B cell (primary cell): ENCODE data around the gene ZC3H10. TPM values are rescaled to one million over a fixed set of nuclear protein-coding genes. Genes with fewer than 3 reads are reported as not detected.

ENCODE experiments used
- ATAC-seq: fragments of 200-7000 bp; cut with Tn5 transposase; one replicate; pipeline ENCODE4 v1.10.0; 2021; ENCODE audit warnings: low read depth, mild to moderate bottlenecking, moderate number of reproducible peaks, moderate library complexity
- CTCF ChIA-PET: fragments of 350-600 bp; sonication (Branson Sonifier 250); formaldehyde crosslinking; loops from one replicate; lab custom pipeline; 2021; ENCODE audit warnings: antibody characterized with exemption, inconsistent platforms; lab: Charles Lee
- POLR2A ChIA-PET: fragments of 350-600 bp; sonication (Branson Sonifier 250); formaldehyde crosslinking; loops from one replicate; lab custom pipeline; 2021; ENCODE audit warnings: antibody characterized with exemption; lab: Charles Lee
- DNase-seq: peaks from one replicate; pipeline ENCODE4 v3.0.0; 2013
- H2AFZ ChIP-seq: 2 replicates; pipeline ENCODE4 v1.6.1; 2012; ENCODE audit warnings: mild to moderate bottlenecking, low read depth, low read length; ENCODE audit not compliant: insufficient read depth, poor library complexity, severe bottlenecking
- H3K27ac ChIP-seq, 2 donors: 1 replicate in 1 of 2; 2 replicates in 1 of 2; pipeline ENCODE4 v1.5.1; 2012 to 2013; ENCODE audit warnings: low read length in 2 of 2, mild to moderate bottlenecking in 2 of 2, moderate library complexity in 1 of 2
- H3K27me3 ChIP-seq, 4 experiments: fragments of 200-600 bp in 1 of 4; sonication (generic) in 1 of 4; replicated peaks in 1 of 4; 1 replicate in 2 of 4; 2 replicates in 2 of 4; pipeline versions ENCODE4 v1.6.1 to v1.7.0; 2013 to 2016; ENCODE audit warnings: low read length in 3 of 4, mild to moderate bottlenecking in 2 of 4, mixed read lengths in 1 of 4, moderate library complexity in 1 of 4; ENCODE audit not compliant: insufficient read depth in 4 of 4, control insufficient read depth in 3 of 4; ENCODE audit errors: control extremely low read depth in 1 of 4
- H3K36me3 ChIP-seq, 2 experiments: replicated peaks in 1 of 2; 1 replicate in 1 of 2; 2 replicates in 1 of 2; pipeline versions ENCODE4 v1.6.1 to v1.7.1; 2013; ENCODE audit warnings: low read length in 1 of 2; ENCODE audit not compliant: insufficient read depth in 2 of 2, control insufficient read depth in 1 of 2; ENCODE audit errors: control extremely low read depth in 1 of 2, extremely low read depth in 1 of 2
- H3K4me1 ChIP-seq, 2 donors: fragments of 200-600 bp in 1 of 2; sonication (generic) in 1 of 2; 1 replicate in 1 of 2; 2 replicates in 1 of 2; pipeline versions ENCODE4 v1.5.1 to v1.6.1; 2013 to 2017; ENCODE audit warnings: low read length in 2 of 2; ENCODE audit not compliant: control insufficient read depth in 2 of 2, insufficient read depth in 2 of 2
- H3K4me2 ChIP-seq: replicated peaks from 2 replicates; pipeline ENCODE3; 2012; ENCODE audit warnings: mild to moderate bottlenecking, low read depth, low read length; ENCODE audit not compliant: poor library complexity, severe bottlenecking
- H3K4me3 ChIP-seq, 5 experiments: fragments of 200-600 bp in 1 of 5; sonication (generic) in 1 of 5; 1 replicate in 3 of 5; 2 replicates in 2 of 5; pipeline versions ENCODE4 v1.5.1 to v1.7.0; 2011 to 2016; ENCODE audit warnings: low read length in 4 of 5, mild to moderate bottlenecking in 4 of 5, low read depth in 2 of 5, control low read depth in 1 of 5, moderate library complexity in 1 of 5; ENCODE audit not compliant: insufficient read depth in 1 of 5; ENCODE audit errors: control extremely low read depth in 1 of 5, extremely low read depth in 1 of 5
- H3K79me2 ChIP-seq: fragments of 200-600 bp; sonication (generic); one replicate; pipeline ENCODE4 v1.6.0; 2016; ENCODE audit warnings: low read length; ENCODE audit not compliant: control insufficient read depth, insufficient read depth
- H3K9ac ChIP-seq: fragments of 200-600 bp; sonication (generic); 2 replicates; pipeline ENCODE4 v1.6.1; 2017; ENCODE audit warnings: mild to moderate bottlenecking, low read length, moderate library complexity
- H3K9me3 ChIP-seq, 3 donors: one replicate each; pipeline versions ENCODE4 v1.6.1 to v1.7.1; 2013; ENCODE audit warnings: low read length in 2 of 3; ENCODE audit not compliant: control insufficient read depth in 2 of 3, insufficient read depth in 1 of 3; ENCODE audit errors: control extremely low read depth in 1 of 3
- H4K20me1 ChIP-seq: 2 replicates; pipeline ENCODE4 v1.6.0; 2012; ENCODE audit warnings: mild to moderate bottlenecking, low read length; ENCODE audit not compliant: insufficient read depth, control insufficient read depth, poor library complexity, severe bottlenecking
- H3K27ac Mint-ChIP-seq: one replicate; pipeline ENCODE4 v1.8.0; 2021; ENCODE audit warnings: mixed read lengths
- H3K27me3 Mint-ChIP-seq: one replicate; pipeline ENCODE4 v1.8.0; 2021; ENCODE audit warnings: mixed read lengths
- H3K4me1 Mint-ChIP-seq: one replicate; pipeline ENCODE4 v1.8.0; 2021; ENCODE audit warnings: mixed read lengths
- H3K4me3 Mint-ChIP-seq: one replicate; pipeline ENCODE4 v1.8.0; 2021; ENCODE audit warnings: mixed read lengths
- H3K9me3 Mint-ChIP-seq: one replicate; pipeline ENCODE4 v1.8.0; 2022; ENCODE audit warnings: mixed read lengths; ENCODE audit not compliant: insufficient read depth
- EZH2 ChIP-seq: IDR thresholded peaks from 2 replicates; pipeline ENCODE4 v1.6.1; 2012; ENCODE audit warnings: borderline replicate concordance, low read depth, mild to moderate bottlenecking, moderate library complexity, low read length; ENCODE audit not compliant: insufficient read depth, poor library complexity, severe bottlenecking
- WGBS: methylation state at CpG from one replicate; pipeline ENCODE4 v1.1.5; 2013; ENCODE audit warnings: missing lambda C conversion rate; ENCODE audit not compliant: insufficient coverage; 5-methylcytosine and 5-hydroxymethylcytosine counted together
- intact Hi-C: fragments of 100-400 bp; cut with micrococcal nuclease; formaldehyde crosslinking; loops from one replicate; pipeline ENCODE4 v1.10.0; 2022
- polyA plus RNA-seq: library from polyadenylated mRNA; depleted of rRNA; stranded (reverse); fragments of >200 nt; gene quantifications from 2 replicates; pipeline ENCODE4 v1.2.3, GENCODE V29; 2012
- total RNA-seq, 2 donors: library from RNA; stranded (reverse); fragments of 120-200 nt in 1 of 2; gene quantifications; 1 replicate in 1 of 2; 2 replicates in 1 of 2; pipeline versions ENCODE4 v1.2.3 to v1.2.4, GENCODE V29; 2013 to 2022
- TF ChIP-seq, protein P1 (sequence below): fragments of 200-600 bp; IDR thresholded peaks from one replicate; pipeline ENCODE4 v1.8.0; 2022; ENCODE audit warnings: antibody characterized with exemption, mild to moderate bottlenecking

The ZC3H10 gene
- total and polyA plus RNA-seq, 2 donors (not counting 1 experiment from before 2014, with no cell fraction given) = 4.7 to 21.7 TPM

DNA sequence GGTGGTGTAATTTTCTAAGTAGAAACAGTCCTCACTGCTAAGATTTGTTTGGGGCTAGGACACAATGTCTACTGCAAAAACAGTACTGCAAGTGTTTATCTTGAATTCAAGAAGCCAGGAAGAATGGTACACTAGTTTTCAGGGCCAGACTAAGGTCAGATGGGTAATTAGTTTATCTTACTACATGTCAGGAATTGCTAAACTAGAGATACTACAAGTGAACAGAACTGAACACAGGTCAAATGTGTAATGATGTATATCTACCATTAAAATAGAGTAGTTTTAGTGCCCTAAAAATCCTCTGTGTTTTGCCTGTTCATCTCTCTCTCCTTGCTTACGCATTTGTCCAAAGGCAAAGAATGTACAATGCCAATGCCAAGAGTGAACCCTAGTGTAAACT lies 4.0 kb upstream of the ZC3H10 start:
- no peak for ATAC-seq
- no peaks in the 10 kb centered on the region for H3K9me3 Mint-ChIP-seq
- no peaks in the 10 kb centered on the region for H4K20me1 ChIP-seq
- DNase-seq = no peak
- H3K9ac ChIP-seq = no peak overlapping the region
- TF ChIP-seq, protein P1, sequence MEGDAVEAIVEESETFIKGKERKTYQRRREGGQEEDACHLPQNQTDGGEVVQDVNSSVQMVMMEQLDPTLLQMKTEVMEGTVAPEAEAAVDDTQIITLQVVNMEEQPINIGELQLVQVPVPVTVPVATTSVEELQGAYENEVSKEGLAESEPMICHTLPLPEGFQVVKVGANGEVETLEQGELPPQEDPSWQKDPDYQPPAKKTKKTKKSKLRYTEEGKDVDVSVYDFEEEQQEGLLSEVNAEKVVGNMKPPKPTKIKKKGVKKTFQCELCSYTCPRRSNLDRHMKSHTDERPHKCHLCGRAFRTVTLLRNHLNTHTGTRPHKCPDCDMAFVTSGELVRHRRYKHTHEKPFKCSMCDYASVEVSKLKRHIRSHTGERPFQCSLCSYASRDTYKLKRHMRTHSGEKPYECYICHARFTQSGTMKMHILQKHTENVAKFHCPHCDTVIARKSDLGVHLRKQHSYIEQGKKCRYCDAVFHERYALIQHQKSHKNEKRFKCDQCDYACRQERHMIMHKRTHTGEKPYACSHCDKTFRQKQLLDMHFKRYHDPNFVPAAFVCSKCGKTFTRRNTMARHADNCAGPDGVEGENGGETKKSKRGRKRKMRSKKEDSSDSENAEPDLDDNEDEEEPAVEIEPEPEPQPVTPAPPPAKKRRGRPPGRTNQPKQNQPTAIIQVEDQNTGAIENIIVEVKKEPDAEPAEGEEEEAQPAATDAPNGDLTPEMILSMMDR = no peak
- no peak for TF ChIP-seq EZH2
- no peak overlapping the region for H3K27ac ChIP-seq
- H3K9me3 ChIP-seq = no peaks in the 10 kb centered on the region
- ChIA-PET CTCF (interaction anchor here (0.7 kb wide), 1 partner anchor 825 kb away, joined by 3 read pairs; no protein-coding TSS in a partner anchor), POLR2A (no interaction called here)
- no peaks in the 10 kb centered on the region for H3K27me3 Mint-ChIP-seq
- H3K79me2 ChIP-seq = peaks cover 9% of the 10 kb centered on the region
- peaks cover 25% of the 10 kb centered on the region for H3K4me1 Mint-ChIP-seq
- WGBS = no CpG with 5 or more reads among the region's 1 CpG
- peaks cover 0 to 47% of the 10 kb centered on the region in 2 experiments for H3K36me3 ChIP-seq
- no peak overlapping the region for H2AFZ ChIP-seq
- no peaks in the 10 kb centered on the region for H3K27me3 ChIP-seq
- H3K4me3 Mint-ChIP-seq = peak overlapping the region; percentile 45
- no peak overlapping the region for H3K4me3 ChIP-seq
- peak overlapping the region; percentile 61 for H3K27ac Mint-ChIP-seq
- H3K4me1 ChIP-seq = peaks cover 9 to 22% of the 10 kb centered on the region in 2 donors
- intact Hi-C loops = no loop called here
- no peak overlapping the region for H3K4me2 ChIP-seq

DNA sequence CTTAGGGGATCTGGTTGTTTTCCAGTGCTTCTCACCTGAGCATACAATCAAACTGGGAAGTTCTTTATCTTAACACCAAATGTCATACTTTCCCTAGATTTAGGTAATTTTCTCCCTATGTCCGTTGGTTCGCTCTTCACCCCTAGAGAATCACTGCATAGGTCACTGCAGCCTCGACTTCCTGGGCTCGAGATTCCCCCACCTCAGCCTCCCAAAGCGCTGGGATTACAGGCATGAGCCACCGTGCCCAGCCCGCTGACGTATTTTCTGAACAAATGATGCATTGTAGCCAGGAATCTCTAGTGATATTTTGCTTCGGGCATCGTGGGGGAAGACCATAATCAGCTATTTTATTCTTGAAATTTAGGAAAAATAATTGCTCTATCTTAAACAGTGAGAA lies 2.7 kb upstream of the ZC3H10 start:
- peak overlapping the region; percentile 94 to 95 for H3K27ac ChIP-seq
- no peak for TF ChIP-seq EZH2
- TF ChIP-seq, protein P1 = no peak
- Mint-ChIP-seq H3K4me1 (peaks cover 34% of the 10 kb centered on the region), H3K9me3 (no peaks in the 10 kb centered on the region), H3K4me3 (peak overlapping the region; percentile 99), H3K27me3 (no peaks in the 10 kb centered on the region), H3K27ac (peak overlapping the region; percentile 99)
- WGBS = 83% methylated on average over 10 of the region's 10 CpGs
- ChIA-PET CTCF (interaction anchor here (0.7 to 4.8 kb wide), 5 partner anchors 11 to 177 kb away, joined by 3 to 34 read pairs (median 3); partner anchors contain the start of genes ESYT1, PA2G4 and SMARCC2), POLR2A (interaction anchor here (0.7 to 4.4 kb wide), 4 partner anchors 8 to 74 kb away, joined by 3 to 42 read pairs (median 8); partner anchors contain the start of genes PA2G4 and SMARCC2)
- no peaks in the 10 kb centered on the region for H3K9me3 ChIP-seq
- H3K9ac ChIP-seq = peak overlapping the region; percentile 95
- H3K4me1 ChIP-seq = peaks cover 17 to 30% of the 10 kb centered on the region in 2 donors
- peaks cover 0 to 39% of the 10 kb centered on the region in 2 experiments for H3K36me3 ChIP-seq
- H2AFZ ChIP-seq = peak overlapping the region; percentile 83
- H3K27me3 ChIP-seq = no peaks in the 10 kb centered on the region
- intact Hi-C loops = loop anchor here (5.0 kb wide), 5 partner anchors 42 to 1637 kb away; partner anchors contain the start of genes CDK4, DNAJC14, MYL6 and PYM1
- DNase-seq = no peak
- H3K79me2 ChIP-seq = peaks cover 21% of the 10 kb centered on the region
- peak overlapping the region; percentile 64 to 99 (median 97) for H3K4me3 ChIP-seq
- ATAC-seq = no peak
- H4K20me1 ChIP-seq = no peaks in the 10 kb centered on the region
- peak overlapping the region; percentile 85 for H3K4me2 ChIP-seq
